OCI-LY3 (cell line): Measurements from ENCODE around the gene MAB21L2.

Source experiments
- EZH2phosphoT487 ChIP-seq: fragments of 200-600 bp; shearing (Covaris generic); IDR thresholded peaks from 2 replicates; pipeline ENCODE4 v1.6.1; 2018; ENCODE audit warnings: antibody characterized with exemption, mixed run types, low read depth
- TF ChIP-seq, protein P1 (sequence below): fragments of 200-600, 300-600 bp; sonication (generic); IDR thresholded peaks from 2 replicates; pipeline ENCODE4 v1.5.1; 2014; ENCODE audit warnings: antibody characterized with exemption, low read length, low read depth

DNA sequence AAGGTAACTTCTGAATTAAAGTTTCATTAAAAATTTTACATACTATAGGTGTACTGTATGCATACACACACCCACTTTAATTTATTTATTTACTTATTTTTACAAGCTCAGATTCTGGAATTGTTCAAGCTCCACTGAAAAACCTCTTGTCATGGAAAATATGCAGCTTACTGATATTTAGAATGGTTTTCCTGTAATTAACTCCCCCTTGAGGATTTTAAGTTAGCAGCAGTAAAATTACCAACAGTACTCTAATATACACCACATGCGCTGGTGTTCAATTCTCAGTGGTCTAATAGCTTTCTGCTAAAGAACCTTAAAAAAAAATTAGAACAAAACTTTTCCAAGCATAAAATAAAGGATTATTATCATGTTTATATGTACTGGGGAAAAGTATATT is 12.0 kb downstream of the MAB21L2 start:
- TF ChIP-seq, protein P1, sequence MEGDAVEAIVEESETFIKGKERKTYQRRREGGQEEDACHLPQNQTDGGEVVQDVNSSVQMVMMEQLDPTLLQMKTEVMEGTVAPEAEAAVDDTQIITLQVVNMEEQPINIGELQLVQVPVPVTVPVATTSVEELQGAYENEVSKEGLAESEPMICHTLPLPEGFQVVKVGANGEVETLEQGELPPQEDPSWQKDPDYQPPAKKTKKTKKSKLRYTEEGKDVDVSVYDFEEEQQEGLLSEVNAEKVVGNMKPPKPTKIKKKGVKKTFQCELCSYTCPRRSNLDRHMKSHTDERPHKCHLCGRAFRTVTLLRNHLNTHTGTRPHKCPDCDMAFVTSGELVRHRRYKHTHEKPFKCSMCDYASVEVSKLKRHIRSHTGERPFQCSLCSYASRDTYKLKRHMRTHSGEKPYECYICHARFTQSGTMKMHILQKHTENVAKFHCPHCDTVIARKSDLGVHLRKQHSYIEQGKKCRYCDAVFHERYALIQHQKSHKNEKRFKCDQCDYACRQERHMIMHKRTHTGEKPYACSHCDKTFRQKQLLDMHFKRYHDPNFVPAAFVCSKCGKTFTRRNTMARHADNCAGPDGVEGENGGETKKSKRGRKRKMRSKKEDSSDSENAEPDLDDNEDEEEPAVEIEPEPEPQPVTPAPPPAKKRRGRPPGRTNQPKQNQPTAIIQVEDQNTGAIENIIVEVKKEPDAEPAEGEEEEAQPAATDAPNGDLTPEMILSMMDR = peak; percentile 29; the same call in 1 of the 2 replicates
- TF ChIP-seq EZH2phosphoT487 = no peak
